B cell (primary cell): Measurements from ENCODE around the gene HDGFL1. TPM values are rescaled to one million over a fixed set of nuclear protein-coding genes. Genes with fewer than 3 reads are reported as not detected.
A peak's percentile ranks its signal among the peaks of the same experiment; 100 is the strongest.

Experiments
- ATAC-seq: fragments of 200-7000 bp; cut with Tn5 transposase; one replicate; pipeline ENCODE4 v1.10.0; 2021; ENCODE audit warnings: low read depth, mild to moderate bottlenecking, moderate number of reproducible peaks, moderate library complexity
- CTCF ChIA-PET: fragments of 350-600 bp; sonication (Branson Sonifier 250); formaldehyde crosslinking; loops from one replicate; lab custom pipeline; 2021; ENCODE audit warnings: antibody characterized with exemption, inconsistent platforms; lab: Charles Lee
- POLR2A ChIA-PET: fragments of 350-600 bp; sonication (Branson Sonifier 250); formaldehyde crosslinking; loops from one replicate; lab custom pipeline; 2021; ENCODE audit warnings: antibody characterized with exemption; lab: Charles Lee
- DNase-seq: peaks from one replicate; pipeline ENCODE4 v3.0.0; 2013
- H2AFZ ChIP-seq: 2 replicates; pipeline ENCODE4 v1.6.1; 2012; ENCODE audit warnings: mild to moderate bottlenecking, low read depth, low read length; ENCODE audit not compliant: insufficient read depth, poor library complexity, severe bottlenecking
- H3K27ac ChIP-seq, 2 donors: 1 replicate in 1 of 2; 2 replicates in 1 of 2; pipeline ENCODE4 v1.5.1; 2012 to 2013; ENCODE audit warnings: low read length in 2 of 2, mild to moderate bottlenecking in 2 of 2, moderate library complexity in 1 of 2
- H3K27me3 ChIP-seq, 4 experiments: fragments of 200-600 bp in 1 of 4; sonication (generic) in 1 of 4; replicated peaks in 1 of 4; 1 replicate in 2 of 4; 2 replicates in 2 of 4; pipeline versions ENCODE4 v1.6.1 to v1.7.0; 2013 to 2016; ENCODE audit warnings: low read length in 3 of 4, mild to moderate bottlenecking in 2 of 4, mixed read lengths in 1 of 4, moderate library complexity in 1 of 4; ENCODE audit not compliant: insufficient read depth in 4 of 4, control insufficient read depth in 3 of 4; ENCODE audit errors: control extremely low read depth in 1 of 4
- H3K36me3 ChIP-seq, 2 experiments: replicated peaks in 1 of 2; 1 replicate in 1 of 2; 2 replicates in 1 of 2; pipeline versions ENCODE4 v1.6.1 to v1.7.1; 2013; ENCODE audit warnings: low read length in 1 of 2; ENCODE audit not compliant: insufficient read depth in 2 of 2, control insufficient read depth in 1 of 2; ENCODE audit errors: control extremely low read depth in 1 of 2, extremely low read depth in 1 of 2
- H3K4me1 ChIP-seq, 2 donors: fragments of 200-600 bp in 1 of 2; sonication (generic) in 1 of 2; 1 replicate in 1 of 2; 2 replicates in 1 of 2; pipeline versions ENCODE4 v1.5.1 to v1.6.1; 2013 to 2017; ENCODE audit warnings: low read length in 2 of 2; ENCODE audit not compliant: control insufficient read depth in 2 of 2, insufficient read depth in 2 of 2
- H3K4me2 ChIP-seq: replicated peaks from 2 replicates; pipeline ENCODE3; 2012; ENCODE audit warnings: mild to moderate bottlenecking, low read depth, low read length; ENCODE audit not compliant: poor library complexity, severe bottlenecking
- H3K4me3 ChIP-seq, 5 experiments: fragments of 200-600 bp in 1 of 5; sonication (generic) in 1 of 5; 1 replicate in 3 of 5; 2 replicates in 2 of 5; pipeline versions ENCODE4 v1.5.1 to v1.7.0; 2011 to 2016; ENCODE audit warnings: low read length in 4 of 5, mild to moderate bottlenecking in 4 of 5, low read depth in 2 of 5, control low read depth in 1 of 5, moderate library complexity in 1 of 5; ENCODE audit not compliant: insufficient read depth in 1 of 5; ENCODE audit errors: control extremely low read depth in 1 of 5, extremely low read depth in 1 of 5
- H3K79me2 ChIP-seq: fragments of 200-600 bp; sonication (generic); one replicate; pipeline ENCODE4 v1.6.0; 2016; ENCODE audit warnings: low read length; ENCODE audit not compliant: control insufficient read depth, insufficient read depth
- H3K9ac ChIP-seq: fragments of 200-600 bp; sonication (generic); 2 replicates; pipeline ENCODE4 v1.6.1; 2017; ENCODE audit warnings: mild to moderate bottlenecking, low read length, moderate library complexity
- H3K9me3 ChIP-seq, 3 donors: one replicate each; pipeline versions ENCODE4 v1.6.1 to v1.7.1; 2013; ENCODE audit warnings: low read length in 2 of 3; ENCODE audit not compliant: control insufficient read depth in 2 of 3, insufficient read depth in 1 of 3; ENCODE audit errors: control extremely low read depth in 1 of 3
- H4K20me1 ChIP-seq: 2 replicates; pipeline ENCODE4 v1.6.0; 2012; ENCODE audit warnings: mild to moderate bottlenecking, low read length; ENCODE audit not compliant: insufficient read depth, control insufficient read depth, poor library complexity, severe bottlenecking
- H3K27ac Mint-ChIP-seq: one replicate; pipeline ENCODE4 v1.8.0; 2021; ENCODE audit warnings: mixed read lengths
- H3K27me3 Mint-ChIP-seq: one replicate; pipeline ENCODE4 v1.8.0; 2021; ENCODE audit warnings: mixed read lengths
- H3K4me1 Mint-ChIP-seq: one replicate; pipeline ENCODE4 v1.8.0; 2021; ENCODE audit warnings: mixed read lengths
- H3K4me3 Mint-ChIP-seq: one replicate; pipeline ENCODE4 v1.8.0; 2021; ENCODE audit warnings: mixed read lengths
- H3K9me3 Mint-ChIP-seq: one replicate; pipeline ENCODE4 v1.8.0; 2022; ENCODE audit warnings: mixed read lengths; ENCODE audit not compliant: insufficient read depth
- CTCF ChIP-seq: fragments of 200-600 bp; IDR thresholded peaks from one replicate; pipeline ENCODE4 v1.8.0; 2022; ENCODE audit warnings: antibody characterized with exemption, mild to moderate bottlenecking
- EZH2 ChIP-seq: IDR thresholded peaks from 2 replicates; pipeline ENCODE4 v1.6.1; 2012; ENCODE audit warnings: borderline replicate concordance, low read depth, mild to moderate bottlenecking, moderate library complexity, low read length; ENCODE audit not compliant: insufficient read depth, poor library complexity, severe bottlenecking
- WGBS: methylation state at CpG from one replicate; pipeline ENCODE4 v1.1.5; 2013; ENCODE audit warnings: missing lambda C conversion rate; ENCODE audit not compliant: insufficient coverage; 5-methylcytosine and 5-hydroxymethylcytosine counted together
- intact Hi-C: fragments of 100-400 bp; cut with micrococcal nuclease; formaldehyde crosslinking; loops from one replicate; pipeline ENCODE4 v1.10.0; 2022
- polyA minus RNA-seq: library from RNA; depleted of rRNA, polyadenylated mRNA; stranded (reverse); fragments of >200 nt; gene quantifications from 2 replicates; pipeline ENCODE4 v1.2.3, GENCODE V29; 2012
- polyA plus RNA-seq: library from polyadenylated mRNA; depleted of rRNA; stranded (reverse); fragments of >200 nt; gene quantifications from 2 replicates; pipeline ENCODE4 v1.2.3, GENCODE V29; 2012
- total RNA-seq, 2 donors: library from RNA; stranded (reverse); fragments of 120-200 nt in 1 of 2; gene quantifications; 1 replicate in 1 of 2; 2 replicates in 1 of 2; pipeline versions ENCODE4 v1.2.3 to v1.2.4, GENCODE V29; 2013 to 2022

Gene HDGFL1
- not detected in 2 replicates for total RNA-seq
- not detected for total RNA-seq (2013)
- polyA plus RNA-seq, result not detected in 2 replicates
- polyA minus RNA-seq, result not detected in 2 replicates

- Mint-ChIP-seq H3K4me3 (no peak within 1 kb of the TSS), H3K27ac (no peak within 1 kb of the TSS), H3K4me1 (no peaks in the 10 kb centered on the region), H3K9me3 (peaks cover 2% of the 10 kb centered on the region), H3K27me3 (no peaks in the 10 kb centered on the region)
- ChIA-PET POLR2A (no interaction called here), CTCF (no interaction called here)
- H3K4me1 ChIP-seq, result no peaks in the 10 kb centered on the region
- no peaks in the 10 kb centered on the region for H4K20me1 ChIP-seq
- no peak within 1 kb of the TSS for H3K27ac ChIP-seq
- TF ChIP-seq EZH2 (no peak), CTCF (no peak)
- H3K4me3 ChIP-seq, result no peak within 1 kb of the TSS
- H2AFZ ChIP-seq, result no peak within 1 kb of the TSS
- H3K27me3 ChIP-seq, result no peaks in the 10 kb centered on the region
- DNase-seq, result peak; percentile 2
- H3K36me3 ChIP-seq, result no peaks in the 10 kb centered on the region
- 98% methylated on average over 75 of the region's 89 CpGs for WGBS
- H3K79me2 ChIP-seq, result no peaks in the 10 kb centered on the region
- H3K9me3 ChIP-seq, result peaks cover 0 to 17% (median 0%) of the 10 kb centered on the region in 3 donors
- H3K9ac ChIP-seq, result no peak within 1 kb of the TSS
- intact Hi-C loops, result no loop called here
- ATAC-seq, result no peak
- H3K4me2 ChIP-seq, result no peak within 1 kb of the TSS
Observed at GRCh38 chr6:22569281-22570184, at the start of gene HDGFL1. HDGFL1 (plus strand) TSS chr6:22569566; CDS start chr6:22569576, 10 bp downstream.

GRCh38 chr6:22521035-22521434, 48.3 kb upstream of the HDGFL1 start:
- no peaks in the 10 kb centered on the region for H3K27me3 Mint-ChIP-seq
- Histone ChIP-seq H4K20me1 (no peaks in the 10 kb centered on the region), H3K27me3 (no peaks in the 10 kb centered on the region), H3K4me2 (no peak overlapping the region), H3K27ac (no peak overlapping the region), H3K9me3 (no peaks in the 10 kb centered on the region), H2AFZ (no peak overlapping the region), H3K4me3 (no peak overlapping the region), H3K79me2 (no peaks in the 10 kb centered on the region), H3K4me1 (no peaks in the 10 kb centered on the region), H3K9ac (no peak overlapping the region), H3K36me3 (no peaks in the 10 kb centered on the region)
- ChIA-PET POLR2A (no interaction called here), CTCF (no interaction called here)
- DNase-seq, result no peak
- intact Hi-C loops, result no loop called here
- no peaks in the 10 kb centered on the region for H3K4me1 Mint-ChIP-seq
- TF ChIP-seq EZH2, result no peak
- TF ChIP-seq CTCF, result no peak
- H3K9me3 Mint-ChIP-seq, result no peaks in the 10 kb centered on the region
- 100% methylated on average over 1 of the region's 4 CpGs for WGBS
- H3K4me3 Mint-ChIP-seq, result no peak overlapping the region
- no peak for ATAC-seq
- no peak overlapping the region for H3K27ac Mint-ChIP-seq
